H1 (cell line): ENCODE results near the gene COLEC12. TPM values are rescaled to one million over a fixed set of nuclear protein-coding genes. Genes with fewer than 3 reads are reported as not detected.

Experiments used
- CTCF ChIA-PET: fragments of 300-600 bp; sonication (Branson Sonifier 250); formaldehyde crosslinking; loops from one replicate; lab custom pipeline; 2021; ENCODE audit not compliant: partially characterized antibody; lab: Charles Lee
- POLR2A ChIA-PET: fragments of 300-600 bp; sonication (Branson Sonifier 250); formaldehyde crosslinking; loops from one replicate; lab custom pipeline; 2021; ENCODE audit warnings: inconsistent platforms; ENCODE audit not compliant: partially characterized antibody; lab: Charles Lee
- DNase-seq, 2 experiments: peaks; one replicate each; pipeline versions ENCODE4 v3.0.0 to v3.0.0-alpha.2; 2010 to 2022; ENCODE audit warnings: low spot score in 2 of 2, low read depth in 1 of 2, mixed read lengths in 1 of 2
- FAIRE-seq: peaks from 2 replicates; lab custom pipeline; 2011; peaks lifted over from hg19 to GRCh38; lab: Jason Lieb, UNC
- H2AFZ ChIP-seq: 2 replicates; pipeline ENCODE4 v1.8.1; 2012; ENCODE audit warnings: low read length, inconsistent platforms
- H2AK5ac ChIP-seq: 2 replicates; pipeline ENCODE4 v1.6.1; 2013; ENCODE audit warnings: low read depth, low read length
- H2BK120ac ChIP-seq: replicated peaks from 2 replicates; pipeline ENCODE3; 2013; ENCODE audit warnings: low read depth, low read length, inconsistent platforms
- H2BK12ac ChIP-seq: 2 replicates; pipeline ENCODE4 v1.6.1; 2013; ENCODE audit warnings: low read depth, low read length
- H2BK15ac ChIP-seq: 2 replicates; pipeline ENCODE4 v1.6.1; 2013; ENCODE audit warnings: low read length
- H2BK20ac ChIP-seq: 2 replicates; pipeline ENCODE4 v1.6.1; 2013; ENCODE audit warnings: low read length
- H2BK5ac ChIP-seq: 2 replicates; pipeline ENCODE4 v1.6.1; 2013; ENCODE audit warnings: low read depth, low read length
- H3K14ac ChIP-seq: 2 replicates; pipeline ENCODE4 v1.6.1; 2013; ENCODE audit warnings: inconsistent platforms; ENCODE audit not compliant: insufficient read length
- H3K18ac ChIP-seq: 2 replicates; pipeline ENCODE4 v1.6.1; 2013; ENCODE audit warnings: low read length; ENCODE audit errors: extremely low read depth
- H3K23ac ChIP-seq: 2 replicates; pipeline ENCODE4 v1.6.1; 2013; ENCODE audit warnings: inconsistent platforms; ENCODE audit not compliant: insufficient read length
- H3K23me2 ChIP-seq: 2 replicates; pipeline ENCODE4 v1.6.1; 2013; ENCODE audit warnings: low read depth, low read length
- H3K27ac ChIP-seq: 2 replicates; pipeline ENCODE4 v1.6.1; 2011; ENCODE audit warnings: low read depth, low read length, inconsistent platforms
- H3K27me3 ChIP-seq, 4 experiments: replicated peaks in 1 of 4; 1 replicate in 1 of 4; 2 replicates in 3 of 4; pipeline versions ENCODE4 v1.6.1 to v1.8.1; 2011 to 2013; ENCODE audit warnings: low read length in 3 of 4, mild to moderate bottlenecking in 3 of 4, inconsistent platforms in 2 of 4, mixed read lengths in 2 of 4, moderate library complexity in 1 of 4; ENCODE audit not compliant: control insufficient read depth in 3 of 4, insufficient read depth in 3 of 4; ENCODE audit errors: extremely low read depth in 1 of 4
- H3K36me3 ChIP-seq, 4 experiments: 2 replicates each; pipeline versions ENCODE4 v1.6.1 to v1.8.1; 2011 to 2013; ENCODE audit warnings: mild to moderate bottlenecking in 4 of 4, low read length in 3 of 4, moderate library complexity in 2 of 4, control low read depth in 1 of 4, inconsistent platforms in 1 of 4; ENCODE audit not compliant: insufficient read depth in 4 of 4, control insufficient read depth in 2 of 4
- H3K4ac ChIP-seq: replicated peaks from 2 replicates; pipeline ENCODE3; 2013; ENCODE audit warnings: low read length, low read depth, mixed read lengths, inconsistent platforms; ENCODE audit not compliant: insufficient read length
- H3K4me1 ChIP-seq, 4 experiments: replicated peaks in 1 of 4; 1 replicate in 1 of 4; 2 replicates in 3 of 4; pipeline versions ENCODE4 v1.6.1 to v1.8.1; 2011 to 2013; ENCODE audit warnings: low read length in 3 of 4, inconsistent platforms in 2 of 4, mixed read lengths in 1 of 4; ENCODE audit not compliant: insufficient read depth in 4 of 4, control insufficient read depth in 3 of 4
- H3K4me2 ChIP-seq, 2 experiments: 2 replicates each; pipeline versions ENCODE4 v1.6.1 to v1.8.1; 2011 to 2013; ENCODE audit warnings: low read depth in 2 of 2, low read length in 2 of 2, control low read depth in 1 of 2, inconsistent platforms in 1 of 2, mild to moderate bottlenecking in 1 of 2; ENCODE audit not compliant: insufficient read depth in 1 of 2
- H3K4me3 ChIP-seq, 4 experiments: fragments of 200-600, 300-600 bp in 1 of 4; sonication (generic), shearing (Covaris generic), sonication (Bioruptor Twin) in 1 of 4; 2 replicates each; pipeline versions ENCODE4 v1.5.1 to v1.8.1; 2011 to 2016; ENCODE audit warnings: low read length in 4 of 4, low read depth in 3 of 4, control low read depth in 2 of 4, inconsistent platforms in 2 of 4, mild to moderate bottlenecking in 2 of 4, mixed read lengths in 1 of 4, moderate library complexity in 1 of 4; ENCODE audit not compliant: insufficient read depth in 2 of 4; ENCODE audit errors: extremely low read depth in 1 of 4
- H3K56ac ChIP-seq: replicated peaks from 2 replicates; pipeline ENCODE3; 2013; ENCODE audit warnings: low read depth, mild to moderate bottlenecking, mixed read lengths, low read length, inconsistent platforms; ENCODE audit not compliant: insufficient read length
- H3K79me1 ChIP-seq: 2 replicates; pipeline ENCODE4 v1.6.1; 2013; ENCODE audit warnings: low read depth, low read length, control low read depth
- H3K79me2 ChIP-seq, 2 experiments: 2 replicates each; pipeline versions ENCODE4 v1.6.1 to v1.8.1; 2012 to 2013; ENCODE audit warnings: low read length in 2 of 2, mild to moderate bottlenecking in 2 of 2, inconsistent platforms in 1 of 2; ENCODE audit not compliant: insufficient read depth in 2 of 2, control insufficient read depth in 1 of 2
- H3K9ac ChIP-seq, 4 experiments: replicated peaks in 1 of 4; 1 replicate in 1 of 4; 2 replicates in 3 of 4; pipeline versions ENCODE4 v1.6.1 to v1.8.1; 2011 to 2013; ENCODE audit warnings: low read depth in 3 of 4, low read length in 3 of 4, control low read depth in 2 of 4, mild to moderate bottlenecking in 2 of 4, moderate library complexity in 2 of 4, inconsistent platforms in 1 of 4; ENCODE audit errors: extremely low read depth in 1 of 4
- H3K9me3 ChIP-seq, 2 experiments: 2 replicates each; pipeline versions ENCODE4 v1.6.1 to v1.8.1; 2012 to 2013; ENCODE audit warnings: mild to moderate bottlenecking in 2 of 2, moderate library complexity in 2 of 2, control low read depth in 1 of 2, inconsistent platforms in 1 of 2, low read depth in 1 of 2, low read length in 1 of 2, mixed read lengths in 1 of 2; ENCODE audit not compliant: insufficient read depth in 2 of 2
- H4K20me1 ChIP-seq, 2 experiments: replicated peaks in 1 of 2; 2 replicates each; pipeline versions ENCODE3 to v1.8.1; 2011 to 2013; ENCODE audit warnings: inconsistent platforms in 2 of 2, low read length in 2 of 2, mild to moderate bottlenecking in 1 of 2; ENCODE audit not compliant: insufficient read depth in 2 of 2, control insufficient read depth in 1 of 2
- H4K5ac ChIP-seq: 2 replicates; pipeline ENCODE4 v1.6.1; 2013; ENCODE audit warnings: low read length, low read depth, mixed read lengths, inconsistent platforms; ENCODE audit not compliant: insufficient read length
- H4K8ac ChIP-seq: 2 replicates; pipeline ENCODE4 v1.8.0; 2013; ENCODE audit warnings: mild to moderate bottlenecking, moderate library complexity, low read length, inconsistent platforms; ENCODE audit not compliant: insufficient read depth; ENCODE audit errors: extremely low read depth
- H4K91ac ChIP-seq: replicated peaks from 2 replicates; pipeline ENCODE3; 2013; ENCODE audit warnings: low read length, mixed read lengths, inconsistent platforms; ENCODE audit not compliant: insufficient read length
- BCL11A ChIP-seq, 2 experiments: IDR thresholded peaks; one replicate each; pipeline ENCODE4 v1.6.1; 2011; ENCODE audit warnings: low read depth in 2 of 2, low read length in 2 of 2, mild to moderate bottlenecking in 2 of 2
- CHD2 ChIP-seq: IDR thresholded peaks from 2 replicates; pipeline ENCODE4 v1.6.1; 2012; ENCODE audit warnings: low read length, improper control_type of control experiment
- KDM4A ChIP-seq: IDR thresholded peaks from one replicate; pipeline ENCODE4 v1.7.1; 2012; ENCODE audit warnings: low read depth, mild to moderate bottlenecking, moderate library complexity, low read length, inconsistent platforms; ENCODE audit not compliant: severe bottlenecking
- SP1 ChIP-seq: IDR thresholded peaks from 2 replicates; pipeline ENCODE4 v1.6.1; 2011; ENCODE audit warnings: low read depth, low read length
- WGBS, 2 experiments: shearing (Covaris generic) in 1 of 2; methylation state at CpG; one replicate each; pipeline versions ENCODE4 v1.1.6 to v1.1.7; 2013 to 2015; ENCODE audit warnings: low lambda C conversion rate in 2 of 2, mixed read lengths in 2 of 2, inconsistent platforms in 1 of 2, low coverage in 1 of 2, missing lambda C conversion rate in 1 of 2; ENCODE audit not compliant: insufficient replicate concordance in 2 of 2, insufficient coverage in 1 of 2, insufficient read length in 1 of 2; ENCODE audit errors: extremely low coverage in 1 of 2, missing lambda C conversion rate in 1 of 2; 5-methylcytosine and 5-hydroxymethylcytosine counted together
- polyA plus RNA-seq, 7 experiments: library from polyadenylated mRNA; depleted of rRNA in 3 of 7; stranded (reverse) in 5 of 7; unstranded in 2 of 7; fragments of >200 nt in 5 of 7; fragments of 200-250 nt in 2 of 7; gene quantifications; 1 replicate in 5 of 7; 2 replicates in 1 of 7; 4 replicates in 1 of 7; pipeline versions ENCODE4 v1.2.1 to v1.2.3, GENCODE V29; 2011 to 2013; ENCODE audit warnings: missing spikeins in 2 of 7, mixed read lengths in 2 of 7
- total RNA-seq: library from RNA; stranded (reverse); fragmentation: NEBNext Ultra II Directional; extraction: Animal tissue kit (Norgen Biotek cat#: 25700); gene quantifications from 2 replicates; pipeline ENCODE4 v1.2.1, GENCODE V29; 2021

COLEC12 gene
- total and polyA plus RNA-seq, 2 of the 8 experiments (the other 6 are each of a cell fraction or from before 2014, with no cell fraction given) = 0.44 to 2.3 TPM

GRCh38 chr18:399631-400135 lies 100.8 kb downstream of the COLEC12 start:
- H3K14ac ChIP-seq = no peak overlapping the region
- H2BK20ac ChIP-seq = no peak overlapping the region
- H3K4ac ChIP-seq = no peak overlapping the region
- H3K4me3 ChIP-seq = no peak overlapping the region
- no peaks in the 10 kb centered on the region for H3K27me3 ChIP-seq
- no peak for TF ChIP-seq SP1
- no peak for TF ChIP-seq CHD2
- TF ChIP-seq KDM4A = no peak
- no peak for TF ChIP-seq BCL11A (IDR thresholded peaks at IDR 0.05; ENCODE audit: low read depth in 2 of 2, low read length in 2 of 2)
- H3K27ac ChIP-seq = no peak overlapping the region
- CTCF ChIA-PET = interaction anchor here (1.4 kb wide), 1 partner anchor 9 kb away, joined by 4 read pairs; no protein-coding TSS in a partner anchor
- DNase-seq (no peak), FAIRE-seq (no peak)
- H2BK12ac ChIP-seq = no peak overlapping the region
- 0 out of 8 replicates have a peak, but pooled peaks cover 0 to 3% (median 0%) of the 10 kb centered on the region in 4 experiments for H3K36me3 ChIP-seq
- no peak overlapping the region for H2BK15ac ChIP-seq
- no peak overlapping the region for H4K8ac ChIP-seq
- no peaks in the 10 kb centered on the region for H4K20me1 ChIP-seq
- no peaks in the 10 kb centered on the region for H3K9me3 ChIP-seq
- H3K23ac ChIP-seq = no peak overlapping the region
- no peak overlapping the region for H3K4me2 ChIP-seq
- no peaks in the 10 kb centered on the region for H3K79me2 ChIP-seq
- H3K9ac ChIP-seq = no peak overlapping the region
- no peak overlapping the region for H3K56ac ChIP-seq
- no peak overlapping the region for H2AFZ ChIP-seq
- no peak overlapping the region for H2BK5ac ChIP-seq
- POLR2A ChIA-PET = no interaction called here
- H4K5ac ChIP-seq = no peak overlapping the region
- WGBS, 2 experiments = 76% methylated on average over 10 of the region's 10 CpGs; no CpG with 5 or more reads in 1 of the 2 experiments
- no peak overlapping the region for H4K91ac ChIP-seq
- no peak overlapping the region for H3K18ac ChIP-seq
- no peaks in the 10 kb centered on the region for H3K4me1 ChIP-seq
- no peaks in the 10 kb centered on the region for H3K23me2 ChIP-seq
- H3K79me1 ChIP-seq = no peaks in the 10 kb centered on the region
- H2AK5ac ChIP-seq = no peak overlapping the region
- no peak overlapping the region for H2BK120ac ChIP-seq
